Karpas-422 (cell line): ENCODE measurements around the gene ADORA1. TPM values are rescaled to one million over a fixed set of nuclear protein-coding genes. Genes with fewer than 3 reads are reported as not detected.

Experiments used
- DNase-seq: peaks from one replicate; pipeline ENCODE4 v3.0.0-alpha.2; 2015
- H2AFZ ChIP-seq: fragments of 200-600 bp; sonication (generic); 2 replicates; pipeline ENCODE4 v1.6.1; 2014; ENCODE audit warnings: antibody characterized with exemption, low read length, mixed read lengths
- H3K27ac ChIP-seq: fragments of 200-600 bp; sonication (generic); 2 replicates; pipeline ENCODE4 v1.5.1; 2014; ENCODE audit warnings: mild to moderate bottlenecking, low read length, moderate library complexity
- H3K27me3 ChIP-seq: fragments of 200-600 bp; sonication (generic); 2 replicates; pipeline ENCODE4 v1.6.1; 2014; ENCODE audit warnings: low read length, mixed read lengths
- H3K36me3 ChIP-seq: fragments of 200-600 bp; sonication (generic); 2 replicates; pipeline ENCODE4 v1.6.1; 2014; ENCODE audit warnings: low read length, mixed read lengths; ENCODE audit not compliant: insufficient read depth
- H3K4me1 ChIP-seq: fragments of 200-600 bp; sonication (generic); 2 replicates; pipeline ENCODE4 v1.6.1; 2014; ENCODE audit warnings: mild to moderate bottlenecking, low read length, mixed read lengths
- H3K4me2 ChIP-seq: fragments of 200-600 bp; sonication (generic); 2 replicates; pipeline ENCODE4 v1.6.1; 2014; ENCODE audit warnings: low read length, low read depth, mild to moderate bottlenecking; ENCODE audit not compliant: poor library complexity, severe bottlenecking
- H3K4me3 ChIP-seq: fragments of 200-600 bp; sonication (generic); 2 replicates; pipeline ENCODE4 v1.5.1; 2014; ENCODE audit warnings: mild to moderate bottlenecking, antibody characterized with exemption, low read length, mixed read lengths
- H3K79me2 ChIP-seq: fragments of 200-600 bp; sonication (generic); 2 replicates; pipeline ENCODE4 v1.6.1; 2014; ENCODE audit warnings: mild to moderate bottlenecking, low read length, mixed read lengths
- H3K9ac ChIP-seq: fragments of 200-600 bp; sonication (generic); 2 replicates; pipeline ENCODE4 v1.6.0; 2014; ENCODE audit warnings: low read length
- H3K9me2 ChIP-seq: fragments of 200-600 bp; sonication (generic), shearing (Covaris generic); replicated peaks from 2 replicates; pipeline ENCODE4 v1.6.0; 2014; ENCODE audit warnings: mild to moderate bottlenecking, low read length, moderate library complexity; ENCODE audit not compliant: insufficient read depth
- H3K9me3 ChIP-seq: fragments of 300-700, 200-600 bp; sonication (generic); 2 replicates; pipeline ENCODE4 v1.6.1; 2014; ENCODE audit warnings: low read length, mixed read lengths
- H4K20me1 ChIP-seq: fragments of 200-600 bp; sonication (generic); 2 replicates; pipeline ENCODE4 v1.6.1; 2014; ENCODE audit warnings: mild to moderate bottlenecking, antibody characterized with exemption, low read length, low read depth; ENCODE audit not compliant: insufficient read depth
- total RNA-seq: library from RNA; depleted of rRNA; stranded (reverse); fragments of >200 nt; shearing (Covaris generic); gene quantifications from 2 replicates; pipeline ENCODE4 v1.2.3, GENCODE V29; 2014; ENCODE audit warnings: low replicate concordance; rRNA removed

ADORA1 gene
- total RNA-seq = not detected in 2 replicates

GRCh38 chr1:203127666-203128430 is at the start of gene ADORA1:
Gene ADORA1, plus strand, starts transcription at chr1:203127726. Its CDS starts 1,116 bp downstream, at chr1:203128842.
- Histone ChIP-seq H3K4me2 (no peak within 1 kb of the TSS), H3K9ac (no peak within 1 kb of the TSS), H4K20me1 (no peaks in the 10 kb centered on the region), H3K27ac (no peak within 1 kb of the TSS), H2AFZ (no peak within 1 kb of the TSS), H3K27me3 (no peaks in the 10 kb centered on the region), H3K9me3 (no peaks in the 10 kb centered on the region), H3K4me3 (no peak within 1 kb of the TSS), H3K36me3 (no peaks in the 10 kb centered on the region), H3K9me2 (no peaks in the 10 kb centered on the region), H3K79me2 (no peaks in the 10 kb centered on the region), H3K4me1 (no peaks in the 10 kb centered on the region)
- DNase-seq = no peak

DNA sequence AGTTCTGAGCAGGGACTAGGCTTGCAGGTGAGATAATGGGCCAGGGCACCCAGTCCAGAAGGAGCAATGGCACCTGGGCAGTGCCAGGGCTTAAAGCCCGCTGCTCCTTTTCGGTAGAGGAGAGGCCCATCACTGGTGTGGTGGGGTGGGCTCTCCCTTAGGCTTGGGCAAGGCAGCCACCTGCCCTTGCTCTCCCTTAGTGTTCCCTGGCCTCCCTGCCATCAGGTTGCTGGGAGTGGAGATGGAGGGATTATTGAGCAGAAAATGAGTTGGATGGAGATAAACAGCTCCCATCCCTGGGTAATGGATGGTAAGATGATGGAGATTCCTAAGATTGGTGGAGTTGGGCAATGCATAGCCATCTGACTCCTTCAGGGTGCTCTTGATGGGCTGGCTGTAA is 49.6 kb upstream of the ADORA1 start:
- no peaks in the 10 kb centered on the region for H3K79me2 ChIP-seq
- H3K9ac ChIP-seq = no peak overlapping the region
- 0 out of 2 replicates have a peak, but pooled peaks cover 3% of the 10 kb centered on the region for H3K4me1 ChIP-seq
- no peaks in the 10 kb centered on the region for H3K27me3 ChIP-seq
- no peak overlapping the region for H3K27ac ChIP-seq
- H4K20me1 ChIP-seq = no peaks in the 10 kb centered on the region
- no peaks in the 10 kb centered on the region for H3K36me3 ChIP-seq
- H3K9me3 ChIP-seq = no peaks in the 10 kb centered on the region
- no peak for DNase-seq
- H3K4me3 ChIP-seq = no peak overlapping the region
- no peak overlapping the region for H2AFZ ChIP-seq
- no peak overlapping the region for H3K4me2 ChIP-seq
- H3K9me2 ChIP-seq = no peaks in the 10 kb centered on the region

GRCh38 chr1:203078478-203078877 is 49.0 kb upstream of the ADORA1 start:
- H2AFZ ChIP-seq = no peak overlapping the region
- H3K36me3 ChIP-seq = no peaks in the 10 kb centered on the region
- no peaks in the 10 kb centered on the region for H4K20me1 ChIP-seq
- H3K9me3 ChIP-seq = no peaks in the 10 kb centered on the region
- no peak overlapping the region for H3K9ac ChIP-seq
- H3K4me1 ChIP-seq = 0 out of 2 replicates have a peak, but pooled peaks cover 3% of the 10 kb centered on the region
- H3K4me3 ChIP-seq = no peak overlapping the region
- no peaks in the 10 kb centered on the region for H3K27me3 ChIP-seq
- H3K4me2 ChIP-seq = no peak overlapping the region
- no peak overlapping the region for H3K27ac ChIP-seq
- no peaks in the 10 kb centered on the region for H3K9me2 ChIP-seq
- DNase-seq = no peak
- no peaks in the 10 kb centered on the region for H3K79me2 ChIP-seq

DNA sequence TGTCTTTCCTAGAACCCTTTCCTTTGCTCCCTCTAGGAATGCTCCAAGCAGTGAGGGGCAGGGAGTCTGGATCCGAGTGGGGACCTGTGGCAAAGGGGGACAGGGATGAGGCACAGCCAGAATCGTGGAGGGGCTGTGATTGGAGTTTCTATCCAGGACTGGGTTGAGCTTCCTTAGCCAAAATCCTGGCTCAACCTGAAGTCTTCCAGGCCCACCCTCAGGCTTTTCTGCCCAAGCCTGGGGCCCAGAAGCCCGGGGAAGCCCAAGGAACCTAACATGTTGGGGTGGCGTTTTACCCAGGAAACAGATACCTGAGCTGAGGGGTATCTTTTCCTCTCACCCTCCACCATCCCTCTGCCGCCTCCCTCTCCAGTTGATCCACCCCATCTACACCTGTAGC is 47.1 kb upstream of the ADORA1 start:
- H3K9me3 ChIP-seq = no peaks in the 10 kb centered on the region
- no peak for DNase-seq
- H3K9ac ChIP-seq = no peak overlapping the region
- no peak overlapping the region for H2AFZ ChIP-seq
- H3K4me1 ChIP-seq = 0 out of 2 replicates have a peak, but pooled peaks cover 3% of the 10 kb centered on the region
- no peak overlapping the region for H3K4me3 ChIP-seq
- no peak overlapping the region for H3K27ac ChIP-seq
- no peak overlapping the region for H3K4me2 ChIP-seq
- H4K20me1 ChIP-seq = no peaks in the 10 kb centered on the region
- no peaks in the 10 kb centered on the region for H3K36me3 ChIP-seq
- no peaks in the 10 kb centered on the region for H3K79me2 ChIP-seq
- H3K9me2 ChIP-seq = no peaks in the 10 kb centered on the region
- no peaks in the 10 kb centered on the region for H3K27me3 ChIP-seq

DNA sequence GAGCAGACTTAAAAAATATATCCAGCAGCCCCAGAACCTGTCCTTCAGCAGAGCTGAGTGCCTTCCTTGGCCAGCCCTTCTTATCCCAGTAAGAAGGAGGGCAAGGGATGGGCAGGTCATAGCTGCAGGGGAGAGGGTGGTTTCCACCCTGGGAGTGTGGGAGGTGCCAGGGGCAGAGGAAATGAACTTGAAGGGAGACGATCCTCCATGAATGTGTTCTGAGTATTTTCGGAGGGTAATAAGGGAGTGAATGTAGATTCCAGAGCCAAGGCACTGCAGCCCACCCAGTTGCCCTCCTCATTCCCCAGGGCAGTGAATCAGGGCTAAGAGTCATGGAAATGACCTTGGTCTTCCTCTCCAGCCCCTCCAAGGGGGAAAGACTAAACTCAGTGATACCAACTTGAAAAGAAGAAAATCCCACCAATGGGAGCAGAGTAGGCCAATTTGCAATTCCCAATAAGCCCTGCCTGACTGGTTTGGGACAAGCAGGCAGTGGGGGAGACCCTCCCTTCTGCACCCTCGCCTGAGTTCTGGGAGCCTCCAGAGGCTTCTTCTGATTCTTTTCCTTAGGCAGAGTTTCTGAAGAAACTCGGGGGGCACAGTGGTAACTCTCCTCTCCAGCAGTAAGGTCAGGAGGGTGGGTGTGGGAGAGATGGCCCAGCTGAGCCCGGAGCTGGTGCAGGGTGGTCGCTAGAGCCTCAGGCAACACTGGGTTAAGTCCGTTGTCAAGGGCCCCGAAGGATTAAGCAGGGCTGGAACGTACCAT is 45.9 kb upstream of the ADORA1 start:
- no peak overlapping the region for H3K4me2 ChIP-seq
- H3K79me2 ChIP-seq = no peaks in the 10 kb centered on the region
- H3K36me3 ChIP-seq = no peaks in the 10 kb centered on the region
- H4K20me1 ChIP-seq = no peaks in the 10 kb centered on the region
- no peaks in the 10 kb centered on the region for H3K9me2 ChIP-seq
- DNase-seq = no peak
- H3K9ac ChIP-seq = no peak overlapping the region
- no peak overlapping the region for H3K27ac ChIP-seq
- no peaks in the 10 kb centered on the region for H3K9me3 ChIP-seq
- H3K4me1 ChIP-seq = 0 out of 2 replicates have a peak, but pooled peaks cover 3% of the 10 kb centered on the region
- H2AFZ ChIP-seq = no peak overlapping the region
- H3K4me3 ChIP-seq = no peak overlapping the region
- H3K27me3 ChIP-seq = no peaks in the 10 kb centered on the region

DNA sequence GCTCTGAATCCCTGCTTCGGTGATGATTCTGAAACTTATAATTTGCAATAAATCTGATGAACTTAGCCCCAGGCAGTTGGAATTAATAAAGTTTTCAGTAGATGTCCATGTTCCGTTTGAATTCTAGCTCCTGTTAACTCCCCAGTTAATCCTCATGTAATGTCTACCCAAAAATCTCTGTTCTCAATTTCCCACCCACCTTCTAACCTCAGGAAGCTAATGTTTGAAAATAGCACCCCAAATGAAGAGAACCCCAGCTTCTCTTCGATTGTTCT is 45.4 kb upstream of the ADORA1 start:
- no peak overlapping the region for H3K9ac ChIP-seq
- H3K27ac ChIP-seq = no peak overlapping the region

DNA sequence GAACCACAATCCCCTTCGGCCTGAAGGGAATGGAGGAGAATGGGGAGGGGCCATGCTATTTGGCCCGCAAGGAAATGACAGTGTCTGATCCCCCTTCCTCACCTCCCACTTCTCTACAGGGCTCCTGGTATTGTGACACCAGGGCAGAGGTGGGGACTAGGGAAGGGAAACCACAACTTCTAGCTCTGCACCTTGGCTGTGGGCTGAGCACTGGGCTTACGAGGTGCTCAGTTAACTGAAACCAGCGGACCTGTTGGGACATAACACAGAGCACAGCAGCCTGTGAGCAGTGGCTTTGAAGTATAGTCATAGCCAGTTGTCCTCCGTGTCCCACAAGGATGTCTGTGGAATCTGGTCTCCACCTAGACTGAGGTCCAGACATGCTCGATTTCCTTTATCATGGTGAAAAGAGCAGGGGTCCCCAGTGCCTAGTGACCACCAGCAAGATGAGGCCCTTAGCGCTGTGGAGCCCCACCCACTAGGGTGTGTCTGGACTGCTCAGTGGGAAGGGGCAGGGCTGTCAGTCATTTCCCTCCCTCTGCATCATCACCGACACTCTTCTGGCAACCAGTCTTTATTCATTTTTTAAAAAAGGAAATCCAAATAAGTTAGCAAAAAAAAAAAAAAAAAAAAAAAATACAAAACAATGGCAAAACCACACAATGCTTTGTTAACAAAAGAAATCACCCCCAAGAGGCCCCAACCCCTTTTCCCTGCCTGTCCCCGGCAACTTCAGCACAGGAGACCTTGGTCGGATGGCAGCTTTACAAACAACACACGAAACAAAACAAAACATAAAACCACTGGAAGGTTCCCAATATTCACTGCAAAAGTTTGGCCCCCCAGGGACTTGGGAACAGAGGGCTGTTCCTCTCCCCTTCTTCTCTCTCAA is 44.7 kb upstream of the ADORA1 start:
- Histone ChIP-seq H4K20me1 (no peaks in the 10 kb centered on the region), H3K9me3 (no peaks in the 10 kb centered on the region), H3K9ac (no peak overlapping the region), H3K79me2 (no peaks in the 10 kb centered on the region), H3K4me3 (no peak overlapping the region), H3K4me1 (0 out of 2 replicates have a peak, but pooled peaks cover 3% of the 10 kb centered on the region), H2AFZ (no peak overlapping the region), H3K27ac (no peak overlapping the region), H3K9me2 (no peaks in the 10 kb centered on the region), H3K27me3 (no peaks in the 10 kb centered on the region), H3K4me2 (no peak overlapping the region), H3K36me3 (no peaks in the 10 kb centered on the region)
- no peak for DNase-seq

More for the DNA sequence above, 45.4 kb upstream of the ADORA1 start:
- no peaks in the 10 kb centered on the region for H3K79me2 ChIP-seq
- H3K36me3 ChIP-seq = no peaks in the 10 kb centered on the region
- H3K4me2 ChIP-seq = no peak overlapping the region
- no peak overlapping the region for H2AFZ ChIP-seq
- H4K20me1 ChIP-seq = no peaks in the 10 kb centered on the region
- H3K9me2 ChIP-seq = no peaks in the 10 kb centered on the region
- no peaks in the 10 kb centered on the region for H3K27me3 ChIP-seq
- H3K4me1 ChIP-seq = 0 out of 2 replicates have a peak, but pooled peaks cover 3% of the 10 kb centered on the region
- no peak overlapping the region for H3K4me3 ChIP-seq
- no peak for DNase-seq
- H3K9me3 ChIP-seq = no peaks in the 10 kb centered on the region
